ENCODE results near the gene TRAM2. TPM values are rescaled to one million over a fixed set of nuclear protein-coding genes. Genes with fewer than 3 reads are reported as not detected.

The TRAM2 gene
- total and polyA plus RNA-seq, 2 of the 13 experiments (the other 11 are each of a cell fraction or from before 2014, with no cell fraction given), result 49.1 to 72.5 TPM

DNA sequence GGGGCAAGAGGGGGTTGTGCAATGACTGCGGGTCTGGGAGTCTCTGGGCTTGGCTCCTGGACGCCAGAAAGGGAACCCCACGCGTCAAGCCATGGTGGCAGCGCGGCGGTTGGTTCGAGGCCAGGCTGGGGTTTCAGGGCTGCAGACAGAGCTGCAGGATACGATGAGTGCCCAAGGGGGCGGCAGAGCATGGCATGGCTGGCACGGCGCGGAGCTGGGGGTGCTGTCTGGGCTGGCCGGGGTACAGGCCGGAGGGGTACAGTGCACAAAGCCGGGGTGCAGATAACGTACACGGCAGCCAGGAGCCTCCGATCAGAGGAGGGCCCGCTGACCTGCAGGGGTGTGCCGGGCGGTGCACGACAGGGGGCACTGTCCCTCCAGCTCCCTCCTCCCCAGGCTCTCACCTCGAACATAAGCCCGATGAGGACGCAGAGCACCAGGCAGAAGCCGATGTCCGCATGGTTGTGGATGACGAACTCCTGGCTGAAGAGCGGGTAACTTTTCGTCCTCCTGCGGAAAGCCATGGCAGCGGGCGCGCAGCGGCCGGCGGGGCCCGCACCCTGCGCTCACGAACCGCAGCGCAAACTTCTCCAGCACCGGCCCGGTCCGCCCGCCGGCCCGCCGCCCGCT, 353 bp downstream of the TRAM2 start (continued):
- TF ChIP-seq, protein P1, sequence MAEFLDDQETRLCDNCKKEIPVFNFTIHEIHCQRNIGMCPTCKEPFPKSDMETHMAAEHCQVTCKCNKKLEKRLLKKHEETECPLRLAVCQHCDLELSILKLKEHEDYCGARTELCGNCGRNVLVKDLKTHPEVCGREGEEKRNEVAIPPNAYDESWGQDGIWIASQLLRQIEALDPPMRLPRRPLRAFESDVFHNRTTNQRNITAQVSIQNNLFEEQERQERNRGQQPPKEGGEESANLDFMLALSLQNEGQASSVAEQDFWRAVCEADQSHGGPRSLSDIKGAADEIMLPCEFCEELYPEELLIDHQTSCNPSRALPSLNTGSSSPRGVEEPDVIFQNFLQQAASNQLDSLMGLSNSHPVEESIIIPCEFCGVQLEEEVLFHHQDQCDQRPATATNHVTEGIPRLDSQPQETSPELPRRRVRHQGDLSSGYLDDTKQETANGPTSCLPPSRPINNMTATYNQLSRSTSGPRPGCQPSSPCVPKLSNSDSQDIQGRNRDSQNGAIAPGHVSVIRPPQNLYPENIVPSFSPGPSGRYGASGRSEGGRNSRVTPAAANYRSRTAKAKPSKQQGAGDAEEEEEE (CRISPR knock-in tag; IDR thresholded peaks at IDR 0.05; ENCODE audit: borderline replicate concordance), result no peak
- TF ChIP-seq, protein P2, sequence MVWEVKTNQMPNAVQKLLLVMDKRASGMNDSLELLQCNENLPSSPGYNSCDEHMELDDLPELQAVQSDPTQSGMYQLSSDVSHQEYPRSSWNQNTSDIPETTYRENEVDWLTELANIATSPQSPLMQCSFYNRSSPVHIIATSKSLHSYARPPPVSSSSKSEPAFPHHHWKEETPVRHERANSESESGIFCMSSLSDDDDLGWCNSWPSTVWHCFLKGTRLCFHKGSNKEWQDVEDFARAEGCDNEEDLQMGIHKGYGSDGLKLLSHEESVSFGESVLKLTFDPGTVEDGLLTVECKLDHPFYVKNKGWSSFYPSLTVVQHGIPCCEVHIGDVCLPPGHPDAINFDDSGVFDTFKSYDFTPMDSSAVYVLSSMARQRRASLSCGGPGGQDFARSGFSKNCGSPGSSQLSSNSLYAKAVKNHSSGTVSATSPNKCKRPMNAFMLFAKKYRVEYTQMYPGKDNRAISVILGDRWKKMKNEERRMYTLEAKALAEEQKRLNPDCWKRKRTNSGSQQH (CRISPR knock-in tag; IDR thresholded peaks at IDR 0.05; ENCODE audit: low read depth), result peak; percentile 80; the same call in 1 of the 2 replicates
- TF ChIP-seq ATRX (CRISPR knock-in tag; IDR thresholded peaks at IDR 0.05; ENCODE audit: borderline replicate concordance), result no peak
- TF ChIP-seq, protein P3, sequence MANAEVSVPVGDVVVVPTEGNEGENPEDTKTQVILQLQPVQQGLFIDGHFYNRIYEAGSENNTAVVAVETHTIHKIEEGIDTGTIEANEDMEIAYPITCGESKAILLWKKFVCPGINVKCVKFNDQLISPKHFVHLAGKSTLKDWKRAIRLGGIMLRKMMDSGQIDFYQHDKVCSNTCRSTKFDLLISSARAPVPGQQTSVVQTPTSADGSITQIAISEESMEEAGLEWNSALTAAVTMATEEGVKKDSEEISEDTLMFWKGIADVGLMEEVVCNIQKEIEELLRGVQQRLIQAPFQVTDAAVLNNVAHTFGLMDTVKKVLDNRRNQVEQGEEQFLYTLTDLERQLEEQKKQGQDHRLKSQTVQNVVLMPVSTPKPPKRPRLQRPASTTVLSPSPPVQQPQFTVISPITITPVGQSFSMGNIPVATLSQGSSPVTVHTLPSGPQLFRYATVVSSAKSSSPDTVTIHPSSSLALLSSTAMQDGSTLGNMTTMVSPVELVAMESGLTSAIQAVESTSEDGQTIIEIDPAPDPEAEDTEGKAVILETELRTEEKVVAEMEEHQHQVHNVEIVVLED (CRISPR knock-in tag; IDR thresholded peaks at IDR 0.05; ENCODE audit: borderline replicate concordance), result no peak
- TF ChIP-seq ZNF720 (CRISPR knock-in tag; IDR thresholded peaks at IDR 0.05), result no peak
- peak; percentile 81; the same call in 1 of the 2 replicates for TF ChIP-seq CBX5 (CRISPR knock-in tag; IDR thresholded peaks at IDR 0.05; ENCODE audit: borderline replicate concordance)
- no peak for TF ChIP-seq ZSCAN20 (CRISPR knock-in tag; IDR thresholded peaks at IDR 0.05; ENCODE audit: borderline replicate concordance)
- TF ChIP-seq KLF13 (CRISPR knock-in tag; IDR thresholded peaks at IDR 0.05), result peak; percentile 61; the same call in 1 of the 2 replicates
- TF ChIP-seq CHCHD3 (CRISPR knock-in tag; IDR thresholded peaks at IDR 0.05), result 0 out of 2 replicates have a peak, but pooled peaks have one; percentile 89
- TF ChIP-seq RCOR2 (CRISPR knock-in tag; IDR thresholded peaks at IDR 0.05), result no peak
- TF ChIP-seq ZNF772 (CRISPR knock-in tag; IDR thresholded peaks at IDR 0.05), result 0 out of 2 replicates have a peak, but pooled peaks have one; percentile 74
- TF ChIP-seq U2AF2 (IDR thresholded peaks at IDR 0.05; ENCODE audit: low read depth, low read length), result no peak
- no peak; the same call in 1 of the 2 replicates for TF ChIP-seq FOXO1 (CRISPR knock-in tag; IDR thresholded peaks at IDR 0.05)
- TF ChIP-seq ZNF713 (CRISPR knock-in tag; IDR thresholded peaks at IDR 0.05), result 0 out of 2 replicates have a peak, but pooled peaks have one; percentile 20
- no peak for TF ChIP-seq ZNF383 (CRISPR knock-in tag; IDR thresholded peaks at IDR 0.05; ENCODE audit: borderline replicate concordance)
- TF ChIP-seq, protein P4, sequence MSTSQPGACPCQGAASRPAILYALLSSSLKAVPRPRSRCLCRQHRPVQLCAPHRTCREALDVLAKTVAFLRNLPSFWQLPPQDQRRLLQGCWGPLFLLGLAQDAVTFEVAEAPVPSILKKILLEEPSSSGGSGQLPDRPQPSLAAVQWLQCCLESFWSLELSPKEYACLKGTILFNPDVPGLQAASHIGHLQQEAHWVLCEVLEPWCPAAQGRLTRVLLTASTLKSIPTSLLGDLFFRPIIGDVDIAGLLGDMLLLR (CRISPR knock-in tag; IDR thresholded peaks at IDR 0.05), result no peak
- TF ChIP-seq HNRNPK (IDR thresholded peaks at IDR 0.05; ENCODE audit: low read depth, low read length, poor library complexity, severe bottlenecking), result peak; percentile 7
- TF ChIP-seq, protein P5, sequence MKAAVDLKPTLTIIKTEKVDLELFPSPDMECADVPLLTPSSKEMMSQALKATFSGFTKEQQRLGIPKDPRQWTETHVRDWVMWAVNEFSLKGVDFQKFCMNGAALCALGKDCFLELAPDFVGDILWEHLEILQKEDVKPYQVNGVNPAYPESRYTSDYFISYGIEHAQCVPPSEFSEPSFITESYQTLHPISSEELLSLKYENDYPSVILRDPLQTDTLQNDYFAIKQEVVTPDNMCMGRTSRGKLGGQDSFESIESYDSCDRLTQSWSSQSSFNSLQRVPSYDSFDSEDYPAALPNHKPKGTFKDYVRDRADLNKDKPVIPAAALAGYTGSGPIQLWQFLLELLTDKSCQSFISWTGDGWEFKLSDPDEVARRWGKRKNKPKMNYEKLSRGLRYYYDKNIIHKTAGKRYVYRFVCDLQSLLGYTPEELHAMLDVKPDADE (CRISPR knock-in tag; IDR thresholded peaks at IDR 0.05), result no peak
- TF ChIP-seq, protein P6, sequence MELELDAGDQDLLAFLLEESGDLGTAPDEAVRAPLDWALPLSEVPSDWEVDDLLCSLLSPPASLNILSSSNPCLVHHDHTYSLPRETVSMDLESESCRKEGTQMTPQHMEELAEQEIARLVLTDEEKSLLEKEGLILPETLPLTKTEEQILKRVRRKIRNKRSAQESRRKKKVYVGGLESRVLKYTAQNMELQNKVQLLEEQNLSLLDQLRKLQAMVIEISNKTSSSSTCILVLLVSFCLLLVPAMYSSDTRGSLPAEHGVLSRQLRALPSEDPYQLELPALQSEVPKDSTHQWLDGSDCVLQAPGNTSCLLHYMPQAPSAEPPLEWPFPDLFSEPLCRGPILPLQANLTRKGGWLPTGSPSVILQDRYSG (CRISPR knock-in tag; IDR thresholded peaks at IDR 0.05), result no peak
- no peak; the same call in 1 of the 2 replicates for TF ChIP-seq RFX5 (IDR thresholded peaks at IDR 0.05; ENCODE audit: low read depth, low read length)
- no peak; the same call in 1 of the 2 replicates for TF ChIP-seq DMAP1 (CRISPR knock-in tag; IDR thresholded peaks at IDR 0.05)
- TF ChIP-seq ZNF629 (CRISPR knock-in tag; conservative IDR thresholded peaks at IDR 0.05), result no peak
- no peak for TF ChIP-seq KLF11 (CRISPR knock-in tag; IDR thresholded peaks at IDR 0.05)

All from HepG2 (cell line).